Measurements from ENCODE around the gene ADARB2. TPM values are rescaled to one million over a fixed set of nuclear protein-coding genes. Genes with fewer than 3 reads are reported as not detected.

Gene ADARB2
- total and polyA plus RNA-seq, 11 donors = 0.07 to 1.2 (median 0.28) TPM; not detected in 4

- 68 to 76% (median 72%) methylated on average over 6 of the region's 6 CpGs for WGBS, 4 donors
- no peaks in the 10 kb centered on the region for H3K36me3 ChIP-seq
- ATAC-seq (no peak), DNase-seq (no peak)
- intact Hi-C loops (cut with DNase I) = no loop called here
- H3K27ac ChIP-seq = no peak overlapping the region
- no peak overlapping the region for H3K4me3 ChIP-seq
- TF ChIP-seq CTCF (IDR thresholded peaks at IDR 0.05) (no peak), POLR2A (IDR thresholded peaks at IDR 0.05) (no peak)
- H3K4me1 ChIP-seq = no peaks in the 10 kb centered on the region
- no peaks in the 10 kb centered on the region for H3K9me3 ChIP-seq
- H3K27me3 ChIP-seq = peaks cover 0 to 24% (median 6%) of the 10 kb centered on the region in 9 donors
Measured at GRCh38 chr10:1300218-1300617, 437.1 kb downstream of the ADARB2 start.

- Histone ChIP-seq H3K4me3 (no peak overlapping the region), H3K9me3 (no peaks in the 10 kb centered on the region), H3K27ac (no peak overlapping the region), H3K36me3 (no peaks in the 10 kb centered on the region), H3K4me1 (no peaks in the 10 kb centered on the region), H3K27me3 (peaks cover 0 to 29% (median 6%) of the 10 kb centered on the region in 9 donors)
- no peak for ATAC-seq
- intact Hi-C loops (cut with DNase I) = no loop called here
- no peak for DNase-seq
- no peak for TF ChIP-seq CTCF (IDR thresholded peaks at IDR 0.05)
- TF ChIP-seq POLR2A (IDR thresholded peaks at IDR 0.05) = no peak
- 62 to 66% (median 65%) methylated on average over 10 to 12 of the region's 12 CpGs for WGBS, 4 donors
Measured at GRCh38 chr10:1299041-1299726, 438.1 kb downstream of the ADARB2 start.

- 46 to 56% (median 50%) methylated on average over 11 to 14 of the region's 14 CpGs for WGBS, 4 donors
- ATAC-seq (no peak), DNase-seq (no peak)
- Histone ChIP-seq H3K27ac (no peak overlapping the region), H3K27me3 (peaks cover 0 to 29% (median 6%) of the 10 kb centered on the region in 9 donors), H3K9me3 (no peaks in the 10 kb centered on the region), H3K36me3 (no peaks in the 10 kb centered on the region), H3K4me3 (no peak overlapping the region), H3K4me1 (no peaks in the 10 kb centered on the region)
- intact Hi-C loops (cut with DNase I) = no loop called here
- no peak for TF ChIP-seq CTCF (IDR thresholded peaks at IDR 0.05)
- no peak for TF ChIP-seq POLR2A (IDR thresholded peaks at IDR 0.05)
Measured at GRCh38 chr10:1297566-1298301, 439.6 kb downstream of the ADARB2 start.

- 86 to 90% (median 87%) methylated on average over 7 of the region's 7 CpGs for WGBS, 4 donors
- ATAC-seq = no peak
Measured at GRCh38 chr10:1295756-1296480, 441.4 kb downstream of the ADARB2 start.

More at GRCh38 chr10:1295756-1296480, 441.4 kb downstream of the ADARB2 start:
- intact Hi-C loops (cut with DNase I) = no loop called here
- peaks cover 0 to 37% (median 6%) of the 10 kb centered on the region in 9 donors for H3K27me3 ChIP-seq
- TF ChIP-seq CTCF (IDR thresholded peaks at IDR 0.05) = no peak
- TF ChIP-seq POLR2A (IDR thresholded peaks at IDR 0.05) = no peak
- no peaks in the 10 kb centered on the region for H3K4me1 ChIP-seq
- H3K4me3 ChIP-seq = no peak overlapping the region
- H3K36me3 ChIP-seq = no peaks in the 10 kb centered on the region
- H3K9me3 ChIP-seq = no peaks in the 10 kb centered on the region
- DNase-seq = peak in 1 of 5 donors; percentile 10
- no peak overlapping the region for H3K27ac ChIP-seq
